HG03469 (cell line): ENCODE measurements around the gene BIK.
"Not testable (repeated sequence)": the region's sequence is repeated elsewhere in the genome, so short reads cannot be mapped to it uniquely, and the experiment has no call there.

ENCODE experiments used
- ATAC-seq: cut with Tn5 transposase; IDR thresholded peaks from one replicate; pipeline ENCODE4 v1.9.1; 2021; ENCODE audit warnings: mild to moderate bottlenecking, moderate library complexity, moderate number of reproducible peaks; ENCODE audit not compliant: unreplicated experiment

BIK gene

GRCh38 chr22:43104056-43104625 is 6.4 kb upstream of the BIK start:
- not testable (repeated sequence) for ATAC-seq

DNA sequence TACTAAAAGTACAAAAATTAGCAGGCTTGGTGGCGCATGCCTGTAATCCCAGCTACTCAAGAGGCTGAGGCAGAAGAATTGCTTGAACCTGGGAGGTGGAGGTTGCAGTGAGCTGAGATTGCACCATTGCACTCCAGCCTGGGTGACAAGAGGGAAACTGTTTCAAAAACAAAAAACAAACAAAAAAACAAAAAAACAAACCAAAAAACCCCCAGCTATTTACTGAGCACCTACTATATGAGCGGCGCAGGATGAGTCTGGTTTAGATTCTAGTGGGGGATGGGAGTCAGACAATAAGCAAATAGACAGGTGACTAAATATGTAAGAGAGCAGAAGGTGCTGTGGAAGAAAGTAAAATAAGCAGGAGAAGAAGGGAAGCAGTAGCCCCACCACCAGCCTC is 5.6 kb upstream of the BIK start:
- ATAC-seq: not testable (repeated sequence)

GRCh38 chr22:43106302-43106701 is 4.2 kb upstream of the BIK start:
- no peak for ATAC-seq

DNA sequence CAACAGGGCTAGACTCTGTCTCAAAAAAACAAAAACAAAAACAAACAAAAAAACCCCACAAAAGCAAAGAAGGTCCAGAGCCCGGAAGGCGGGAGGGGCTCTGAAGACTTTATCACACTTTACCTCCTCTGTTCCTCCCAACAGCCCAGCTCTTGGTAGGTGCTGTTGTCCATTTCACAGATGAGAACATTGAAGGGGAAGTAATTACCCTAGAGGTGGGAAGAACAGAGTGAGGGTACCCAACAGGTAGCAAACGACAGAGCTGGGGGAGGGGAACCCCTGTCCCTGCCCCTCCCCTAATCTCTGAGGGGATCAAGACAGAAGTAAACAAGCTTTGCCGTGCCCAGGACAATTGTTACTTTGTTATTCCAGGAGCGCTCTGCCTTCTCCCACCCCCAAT is 1.0 kb upstream of the BIK start:
- ATAC-seq: no peak

DNA sequence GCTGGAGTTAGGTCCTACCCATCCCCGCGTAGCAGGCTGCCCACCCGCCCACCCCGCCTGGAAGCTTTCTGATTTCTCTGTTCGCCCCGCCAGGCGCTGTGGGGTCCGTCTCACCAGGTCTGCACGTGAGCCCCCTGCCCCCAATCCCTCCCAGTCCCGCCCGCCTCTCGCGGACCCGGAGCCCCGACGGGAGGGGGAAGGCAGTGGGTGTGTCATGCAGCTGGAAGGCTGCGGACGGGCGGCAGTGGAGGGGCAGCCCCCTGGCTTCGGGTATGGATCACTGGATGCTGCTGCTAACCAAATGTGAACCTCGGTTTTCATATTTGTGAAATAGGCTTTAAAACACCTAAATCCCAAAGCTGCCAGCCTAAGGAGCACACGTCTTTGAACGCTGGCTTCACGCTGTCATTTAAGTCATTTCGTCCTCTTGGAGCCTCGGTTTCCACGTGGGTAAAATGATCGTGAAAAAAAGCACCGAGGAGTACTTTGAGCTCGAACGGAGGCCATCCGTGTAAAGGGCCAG is 568 bp upstream of the BIK start:
- no peak for ATAC-seq

DNA sequence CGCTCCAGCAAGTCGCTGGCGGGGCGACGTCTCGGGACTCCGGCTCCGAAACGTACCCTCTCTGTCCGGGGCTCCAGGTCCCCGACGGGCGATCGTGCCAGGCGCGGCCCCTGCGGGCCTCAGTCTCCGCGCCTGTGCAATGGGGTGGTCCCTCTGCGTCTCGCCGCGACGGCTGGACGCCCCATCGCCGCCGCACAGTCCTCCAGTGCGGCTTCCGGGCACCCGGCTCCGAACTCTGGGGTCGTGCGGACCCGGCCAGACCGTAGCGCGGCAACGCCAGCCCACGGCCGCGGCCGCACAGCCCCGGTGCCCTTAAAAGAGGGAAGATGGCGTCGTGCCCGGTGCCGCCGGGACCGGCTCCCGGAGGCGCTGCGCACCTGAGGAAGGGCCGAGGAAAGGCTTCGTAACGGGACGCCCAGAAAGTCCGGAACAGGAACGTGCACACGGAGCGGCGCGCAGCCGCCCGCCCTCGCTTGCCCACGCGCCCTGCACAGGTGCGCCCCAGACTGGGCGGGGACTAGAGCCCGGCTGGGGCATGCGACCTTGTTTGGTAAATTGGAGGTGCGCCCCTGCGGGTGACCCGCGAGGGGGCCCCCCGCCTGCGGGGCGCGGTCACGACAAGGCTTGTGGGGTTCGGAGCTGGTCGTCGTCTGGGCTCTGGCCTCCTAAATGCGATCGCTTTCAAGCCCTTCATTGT is 525 bp downstream of the BIK start:
- no peak for ATAC-seq

GRCh38 chr22:43113526-43114251 is 3.1 kb downstream of the BIK start:
- ATAC-seq: no peak

- no peak for ATAC-seq
Measured at GRCh38 chr22:43114958-43115357, 4.4 kb downstream of the BIK start.

DNA sequence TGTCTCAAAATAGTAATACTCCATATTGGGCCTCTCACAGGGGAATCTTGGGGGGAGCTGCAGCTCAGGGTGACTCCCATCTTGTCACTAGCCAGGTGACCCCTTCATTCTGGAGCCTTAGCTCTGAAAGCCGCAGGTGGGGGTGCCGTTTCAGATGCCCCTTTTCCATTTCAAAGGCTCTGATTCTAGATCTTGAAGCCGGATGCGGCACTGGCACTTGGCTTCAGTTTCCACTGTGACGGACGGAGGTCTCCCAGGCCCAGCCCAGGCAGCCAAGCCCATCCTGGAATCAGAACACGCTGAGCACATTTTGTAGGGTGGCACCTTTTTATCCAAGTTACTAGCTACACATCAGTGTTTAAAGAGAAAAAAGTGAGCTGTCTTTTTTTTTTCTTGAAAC is 6.4 kb downstream of the BIK start:
- ATAC-seq: no peak

DNA sequence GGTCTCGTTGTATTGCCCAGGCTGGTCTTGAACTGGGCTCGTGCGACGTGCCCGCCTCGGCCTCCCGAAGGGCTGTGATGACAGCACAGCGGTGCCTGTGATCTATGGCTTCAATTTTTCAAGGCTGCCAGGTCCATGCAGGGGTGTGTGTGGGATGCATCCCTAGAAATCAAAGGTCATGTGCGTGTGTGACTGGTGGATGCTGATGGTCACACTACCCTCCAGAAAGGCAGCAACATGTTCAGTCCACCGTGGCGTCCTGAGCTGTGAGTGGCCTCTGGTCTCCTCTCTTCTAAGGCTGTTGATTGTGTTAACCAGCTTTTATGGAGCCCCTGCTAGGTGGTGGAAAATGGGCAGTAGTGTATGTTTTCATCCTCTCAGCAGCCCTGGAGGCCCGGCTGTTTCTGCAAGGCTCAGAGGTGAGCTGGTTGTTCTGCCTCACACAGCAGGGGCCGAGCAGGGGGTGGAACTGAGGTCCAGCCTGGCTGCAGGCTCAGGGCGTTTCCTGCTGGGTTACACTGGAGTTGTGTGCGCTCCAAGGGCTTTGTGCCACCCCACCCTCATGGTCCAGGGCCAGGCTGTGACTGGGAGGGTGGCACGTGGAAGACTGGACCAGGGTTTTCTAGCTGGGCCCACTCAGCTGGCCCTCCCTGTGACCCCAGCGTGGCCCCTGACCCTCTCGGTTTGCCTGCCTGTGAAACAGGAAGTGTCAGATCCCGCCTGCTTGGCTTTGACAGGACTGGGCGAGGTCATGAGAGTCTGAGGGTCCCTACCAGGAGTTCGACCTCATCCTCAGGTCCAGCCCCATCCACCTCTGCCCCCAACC is 7.7 kb downstream of the BIK start:
- ATAC-seq: no peak

- peak; percentile 46 for ATAC-seq
Measured at GRCh38 chr22:43118953-43119458, 8.5 kb downstream of the BIK start.

- ATAC-seq: no peak
Measured at GRCh38 chr22:43126501-43127165, 16.1 kb downstream of the BIK start.

DNA sequence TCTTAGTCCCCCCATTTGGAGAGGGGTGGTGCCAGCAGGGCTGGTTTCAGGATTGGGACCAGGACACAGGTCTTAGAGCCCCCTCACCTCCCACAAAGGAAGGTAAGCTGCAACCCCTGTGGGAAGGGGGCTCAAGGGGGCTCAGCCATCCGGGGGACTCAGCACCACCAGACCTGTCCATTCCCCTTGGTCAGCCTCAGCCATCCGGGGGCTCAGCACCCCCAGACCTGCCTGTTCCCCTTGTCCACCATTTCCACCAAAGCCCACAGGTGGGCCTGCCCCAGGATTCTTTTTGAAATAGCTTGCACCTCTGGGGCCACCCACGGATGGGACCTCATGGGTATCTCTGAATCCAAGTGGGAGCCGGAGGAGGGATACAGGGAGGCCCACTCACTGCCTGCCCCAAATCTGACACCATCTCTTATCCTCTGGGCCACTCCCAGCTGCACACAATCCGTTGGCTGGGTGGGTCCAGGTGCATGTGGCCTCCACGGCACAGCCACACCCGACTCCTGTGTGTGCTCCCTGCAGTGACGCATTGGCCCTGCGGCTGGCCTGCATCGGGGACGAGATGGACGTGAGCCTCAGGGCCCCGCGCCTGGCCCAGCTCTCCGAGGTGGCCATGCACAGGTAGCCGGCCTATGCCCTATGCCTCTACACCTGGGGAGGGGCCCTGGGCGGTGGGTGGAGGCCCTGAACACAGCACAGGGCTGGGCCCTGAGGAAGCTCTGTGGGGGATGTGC is 16.8 kb downstream of the BIK start:
- no peak for ATAC-seq

DNA sequence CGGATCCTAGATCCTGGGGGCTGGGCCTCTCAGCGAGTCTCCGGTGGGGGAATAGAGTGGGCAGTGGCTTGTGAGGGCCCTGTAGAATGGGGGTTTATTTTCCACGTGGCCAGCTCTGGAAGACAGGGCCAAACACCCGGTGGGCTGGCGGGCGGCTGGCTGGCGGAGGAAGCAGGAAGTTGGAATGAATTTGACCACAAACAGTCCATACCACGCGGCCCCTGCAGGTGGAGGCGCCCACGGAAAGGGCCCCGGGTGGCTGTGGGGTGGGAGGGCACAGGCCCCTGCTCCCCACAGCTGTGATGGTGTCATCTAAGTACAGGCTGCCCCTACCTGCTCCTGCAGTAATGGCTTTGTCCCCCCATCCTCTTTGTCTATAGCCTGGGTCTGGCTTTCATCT is 17.6 kb downstream of the BIK start:
- ATAC-seq: no peak

GRCh38 chr22:43128928-43129424 is 18.4 kb downstream of the BIK start:
- ATAC-seq: no peak

DNA sequence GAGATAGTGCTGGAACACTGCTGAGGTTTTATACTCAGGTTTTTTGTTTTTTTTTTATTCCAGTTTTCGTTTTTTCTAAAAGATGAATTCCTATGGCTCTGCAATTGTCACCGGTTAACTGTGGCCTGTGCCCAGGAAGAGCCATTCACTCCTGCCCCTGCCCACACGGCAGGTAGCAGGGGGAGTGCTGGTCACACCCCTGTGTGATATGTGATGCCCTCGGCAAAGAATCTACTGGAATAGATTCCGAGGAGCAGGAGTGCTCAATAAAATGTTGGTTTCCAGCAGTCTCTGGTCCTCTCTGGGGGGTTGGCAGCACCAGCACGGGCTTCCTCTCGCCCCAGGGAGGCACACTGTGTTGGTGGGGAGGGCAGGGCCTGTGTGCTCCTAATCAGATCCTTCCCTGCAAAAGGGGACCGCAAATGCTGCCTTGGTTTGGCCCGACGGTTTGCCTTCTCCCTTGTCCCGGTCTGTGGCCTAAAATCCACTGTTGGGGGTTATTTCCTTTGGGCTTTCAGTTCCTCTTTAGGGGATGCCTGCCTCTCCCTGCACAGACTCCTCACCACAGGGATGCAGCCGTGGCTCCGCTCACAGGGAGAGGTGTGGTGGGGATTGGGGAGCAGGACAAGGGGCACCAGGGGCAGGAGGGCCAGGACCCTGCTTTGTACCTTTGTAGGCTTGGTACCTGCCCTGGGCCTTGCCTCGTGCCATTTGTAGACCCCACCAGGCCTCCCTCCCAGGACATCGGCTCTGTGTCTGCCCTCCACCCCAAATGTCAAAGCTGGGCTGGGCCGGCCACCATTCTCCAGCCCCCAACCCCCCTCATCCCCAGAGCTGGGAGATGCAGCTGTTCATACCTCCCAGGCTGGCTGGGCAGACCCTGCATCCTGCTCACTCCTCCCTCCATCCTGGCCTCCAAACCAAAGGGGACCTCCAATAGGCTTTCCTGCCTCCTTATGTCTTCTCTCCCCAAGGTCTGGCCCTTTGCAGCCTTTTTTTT is 19.2 kb downstream of the BIK start:
- ATAC-seq: no peak

GRCh38 chr22:43131773-43132501 is 21.4 kb downstream of the BIK start:
- no peak for ATAC-seq

GRCh38 chr22:43133401-43133800 is 22.9 kb downstream of the BIK start:
- ATAC-seq: no peak
